Prostate gland (tissue), 2 donors: ENCODE measurements around the gene PAOX. TPM values are rescaled to one million over a fixed set of nuclear protein-coding genes. Genes with fewer than 3 reads are reported as not detected.
A peak's percentile ranks its signal among the peaks of the same experiment; 100 is the strongest.
"Not testable (repeated sequence)": the region's sequence is repeated elsewhere in the genome, so short reads cannot be mapped to it uniquely, and the experiment has no call there.

Source experiments
- DNase-seq: peaks from one replicate; pipeline ENCODE4 v3.0.0-alpha.2; 2019; ENCODE audit warnings: low spot score
- H3K27ac ChIP-seq, 2 donors: fragments of 200-600 bp; sonication (generic); 2 replicates each; pipeline ENCODE4 v1.5.1; 2017 to 2019
- H3K27me3 ChIP-seq: fragments of 200-600 bp; sonication (generic); replicated peaks from 2 replicates; pipeline ENCODE4 v1.5.1; 2019; ENCODE audit not compliant: insufficient read depth
- H3K36me3 ChIP-seq, 2 donors: fragments of 200-600 bp; sonication (generic); 1 replicate in 1 of 2; 2 replicates in 1 of 2; pipeline versions ENCODE4 v1.5.1 to v1.8.1; 2017 to 2019
- H3K4me1 ChIP-seq: fragments of 200-600 bp; sonication (generic); replicated peaks from 2 replicates; pipeline ENCODE4 v1.5.1; 2019
- H3K4me3 ChIP-seq, 2 donors: fragments of 200-600 bp; sonication (generic); 2 replicates each; pipeline ENCODE4 v1.5.1; 2017 to 2019
- H3K9me3 ChIP-seq: fragments of 200-600 bp; sonication (generic); 2 replicates; pipeline ENCODE4 v1.5.1; 2017
- CTCF ChIP-seq, 4 experiments: fragments of 200-600 bp in 2 of 4; fragments of 450-650 bp in 2 of 4; sonication (generic) in 2 of 4; IDR thresholded peaks; 1 replicate in 3 of 4; 2 replicates in 1 of 4; pipeline ENCODE4 v1.5.1; 2016 to 2019; ENCODE audit warnings: antibody characterized with exemption in 4 of 4, mild to moderate bottlenecking in 2 of 4, moderate library complexity in 2 of 4
- POLR2A ChIP-seq: fragments of 450-650 bp; IDR thresholded peaks from one replicate; pipeline ENCODE4 v1.6.1; 2016; ENCODE audit warnings: antibody characterized with exemption, mild to moderate bottlenecking
- POLR2AphosphoS5 ChIP-seq: sonication (generic); formaldehyde crosslinking; IDR thresholded peaks from one replicate; pipeline ENCODE4 v1.6.1; 2017; ENCODE audit warnings: antibody characterized with exemption
- WGBS: methylation state at CpG from one replicate; pipeline ENCODE4 v1.1.5; 2018; 5-methylcytosine and 5-hydroxymethylcytosine counted together
- intact Hi-C: fragments of 100-400 bp; cut with DNase I; formaldehyde crosslinking; loops from one replicate; pipeline ENCODE4 v1.14.2; 2022
- total RNA-seq, 2 donors: library from RNA; depleted of rRNA; stranded (reverse); fragments of >200 nt; gene quantifications; one replicate each; pipeline ENCODE4 v1.1.0, GENCODE V29; 2016

The PAOX gene
- total RNA-seq, 2 donors from 2014 or later = 17.5 to 20.2 TPM

- Histone ChIP-seq H3K4me3 (no peak overlapping the region), H3K9me3 (no peaks in the 10 kb centered on the region), H3K27ac (no peak overlapping the region), H3K27me3 (no peaks in the 10 kb centered on the region), H3K4me1 (no peaks in the 10 kb centered on the region), H3K36me3 (no peaks in the 10 kb centered on the region)
- intact Hi-C loops = no loop called here
- TF ChIP-seq POLR2AphosphoS5 = no peak
- TF ChIP-seq POLR2A = no peak
- no peak for TF ChIP-seq CTCF (IDR thresholded peaks at IDR 0.05)
- no peak for DNase-seq
Observed at GRCh38 chr10:133412381-133412711, 33.3 kb downstream of the PAOX start.

- intact Hi-C loops = not testable (repeated sequence)
- over 99% methylated on average over 11 of the region's 23 CpGs for WGBS
Observed at GRCh38 chr10:133414401-133414800, 35.3 kb downstream of the PAOX start.

GRCh38 chr10:133415752-133416151 is 36.7 kb downstream of the PAOX start:
- WGBS = 97% methylated on average over 25 of the region's 25 CpGs
- TF ChIP-seq CTCF (IDR thresholded peaks at IDR 0.05) = no peak
- no peaks in the 10 kb centered on the region for H3K36me3 ChIP-seq
- H3K4me1 ChIP-seq = no peaks in the 10 kb centered on the region
- H3K4me3 ChIP-seq = no peak overlapping the region
- no peaks in the 10 kb centered on the region for H3K9me3 ChIP-seq
- no peak for DNase-seq
- intact Hi-C loops = no loop called here
- H3K27ac ChIP-seq = no peak overlapping the region
- no peaks in the 10 kb centered on the region for H3K27me3 ChIP-seq

More at GRCh38 chr10:133414401-133414800, 35.3 kb downstream of the PAOX start:
- not testable (repeated sequence) for H3K27ac ChIP-seq, DNase-seq, H3K9me3 ChIP-seq, H3K4me3 ChIP-seq, H3K4me1 ChIP-seq, H3K36me3 ChIP-seq, H3K27me3 ChIP-seq

GRCh38 chr10:133418289-133418993 is 39.4 kb downstream of the PAOX start:
- DNase-seq = peak; percentile 3
- H3K4me3 ChIP-seq = no peak overlapping the region
- H3K27me3 ChIP-seq = no peaks in the 10 kb centered on the region
- intact Hi-C loops = no loop called here
- WGBS = 90% methylated on average over 14 of the region's 14 CpGs
- TF ChIP-seq CTCF (IDR thresholded peaks at IDR 0.05) (no peak), POLR2AphosphoS5 (no peak), POLR2A (no peak)
- no peak overlapping the region for H3K27ac ChIP-seq
- no peaks in the 10 kb centered on the region for H3K36me3 ChIP-seq
- no peaks in the 10 kb centered on the region for H3K9me3 ChIP-seq
- H3K4me1 ChIP-seq = no peaks in the 10 kb centered on the region

- intact Hi-C loops = no loop called here
- no peak for DNase-seq
- H3K4me3 ChIP-seq = no peak overlapping the region
- H3K9me3 ChIP-seq = no peaks in the 10 kb centered on the region
- TF ChIP-seq POLR2A = no peak
- no peak for TF ChIP-seq CTCF (IDR thresholded peaks at IDR 0.05)
- TF ChIP-seq POLR2AphosphoS5 = no peak
- 92% methylated on average over 34 of the region's 34 CpGs for WGBS
- no peaks in the 10 kb centered on the region for H3K27me3 ChIP-seq
- no peaks in the 10 kb centered on the region for H3K36me3 ChIP-seq
- no peaks in the 10 kb centered on the region for H3K4me1 ChIP-seq
- no peak overlapping the region for H3K27ac ChIP-seq
Observed at GRCh38 chr10:133419211-133419950, 40.3 kb downstream of the PAOX start.
